Suppressor macrophage treated with lipopolysaccharide for 1 hour (primary cell): ENCODE results near the gene KIF13A.
"Not testable (repeated sequence)": the region's sequence is repeated elsewhere in the genome, so short reads cannot be mapped to it uniquely, and the experiment has no call there.

Experiments
- DNase-seq, 3 donors: peaks; one replicate each; pipeline ENCODE4 v3.0.0-alpha.2; 2020 to 2022

Gene KIF13A

DNA sequence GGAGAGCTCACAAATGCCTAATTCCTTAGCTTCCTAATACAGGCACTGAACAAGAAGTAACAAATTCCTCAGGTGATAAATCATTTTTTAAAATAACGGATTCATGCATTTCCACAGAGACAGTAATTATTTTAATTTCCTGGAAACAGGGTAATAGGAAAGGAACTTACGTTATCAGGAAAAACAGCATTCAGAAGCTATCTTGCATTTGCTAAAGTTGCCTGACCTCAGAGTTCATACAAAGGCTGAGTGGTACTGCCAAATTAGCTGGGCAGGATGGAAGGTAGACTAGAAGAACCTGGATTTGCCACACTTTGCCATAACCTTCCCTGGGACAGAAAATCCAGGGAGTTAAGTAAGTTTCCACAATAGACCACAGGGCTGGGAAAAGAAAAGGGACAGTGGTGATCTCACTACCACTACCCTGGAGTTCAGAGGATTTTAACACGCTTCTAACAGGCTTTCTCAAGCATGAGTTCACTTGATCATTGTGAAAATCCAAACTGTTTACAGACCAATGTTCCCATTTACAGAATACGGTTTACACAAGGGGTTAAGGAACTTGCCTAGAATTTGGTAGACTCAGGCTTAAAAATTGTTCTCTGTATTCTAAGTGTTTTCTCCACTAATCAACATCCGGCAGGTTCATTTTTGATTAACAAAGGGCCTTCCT, 57.0 kb downstream of the KIF13A start:
- peak; percentile 21 to 38 (median 31) for DNase-seq

DNA sequence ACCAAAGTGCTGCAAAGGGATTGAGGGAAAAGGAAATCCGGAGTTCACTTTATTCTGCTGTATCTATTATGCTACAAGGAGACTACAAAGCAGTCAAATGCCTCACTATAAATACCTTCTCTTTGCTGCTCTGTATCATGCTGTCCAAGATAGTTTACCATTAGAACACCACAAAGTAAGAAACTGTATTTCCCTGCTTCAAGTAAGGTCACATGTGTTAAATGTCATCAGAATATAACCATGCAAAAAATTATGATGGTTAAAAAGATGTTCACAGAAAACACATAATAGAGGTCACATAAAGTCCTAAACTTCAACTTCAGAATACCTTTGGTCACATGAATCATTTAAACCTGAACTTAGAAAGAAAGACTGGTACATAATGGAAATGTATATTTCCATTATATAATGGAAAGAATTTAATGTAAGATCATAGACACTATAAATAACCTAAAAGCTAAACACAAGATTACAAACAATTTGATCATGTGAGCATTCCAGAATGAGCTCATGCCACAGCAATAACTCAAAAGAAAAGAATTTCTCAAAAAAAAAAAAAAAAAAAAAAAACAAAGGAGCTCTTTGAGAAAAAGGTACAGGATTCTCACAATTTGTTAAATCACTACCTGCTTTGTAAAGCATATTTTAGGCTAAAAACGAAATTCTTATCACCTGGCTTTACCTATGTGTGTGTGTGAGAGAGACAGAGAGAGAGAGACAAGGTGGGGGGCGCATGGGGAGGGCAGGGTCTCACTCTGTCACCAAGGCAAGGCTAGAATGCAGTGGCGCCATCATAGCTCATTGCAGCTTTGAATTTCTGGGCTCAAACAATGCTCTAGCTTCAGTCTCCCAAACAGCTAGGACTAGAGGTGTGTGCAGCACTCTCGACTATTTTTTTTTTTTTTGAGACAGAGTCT, 58.7 kb downstream of the KIF13A start:
- DNase-seq, result no peak

DNA sequence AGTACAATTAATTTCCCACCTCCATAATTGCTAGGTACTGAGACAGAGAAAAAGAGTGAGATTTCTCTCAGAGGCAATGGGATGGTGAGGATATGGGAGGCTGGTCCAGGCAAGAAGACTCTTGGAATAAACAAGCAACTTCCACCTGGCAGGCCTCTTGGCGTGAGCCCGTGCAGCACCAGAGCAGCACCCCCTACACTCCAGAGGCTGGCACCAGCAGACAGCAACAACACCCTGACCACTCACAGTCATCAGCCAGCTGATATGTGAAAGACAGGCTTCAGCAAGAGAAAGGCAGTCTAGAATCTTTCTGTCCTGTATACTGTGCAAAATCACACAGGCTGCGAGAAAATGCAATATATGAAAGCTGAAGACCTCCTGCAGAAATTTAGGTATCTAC, 59.7 kb downstream of the KIF13A start:
- no peak for DNase-seq

DNA sequence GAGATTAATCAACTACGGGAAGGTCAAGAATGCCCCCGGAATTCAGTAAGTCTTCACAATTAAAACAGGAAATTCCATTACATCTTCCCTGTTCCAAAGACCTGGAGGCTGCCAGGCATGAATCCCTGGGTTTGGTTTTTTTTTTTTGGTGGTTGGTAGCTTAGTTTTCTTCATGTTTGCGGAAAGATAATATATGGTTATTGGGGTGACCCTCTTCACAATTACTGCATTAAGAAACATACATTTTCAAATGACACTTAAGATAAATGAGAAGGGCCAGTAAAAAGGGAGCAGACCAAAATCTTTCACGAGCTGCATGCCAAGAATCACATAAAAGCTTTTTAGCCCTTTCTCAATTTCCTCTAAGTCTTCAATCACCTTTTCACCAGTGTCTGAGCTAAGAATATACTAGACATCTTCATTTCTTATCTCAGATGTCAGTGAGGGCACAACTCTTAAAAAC, 64.0 kb downstream of the KIF13A start:
- DNase-seq, result no peak

DNA sequence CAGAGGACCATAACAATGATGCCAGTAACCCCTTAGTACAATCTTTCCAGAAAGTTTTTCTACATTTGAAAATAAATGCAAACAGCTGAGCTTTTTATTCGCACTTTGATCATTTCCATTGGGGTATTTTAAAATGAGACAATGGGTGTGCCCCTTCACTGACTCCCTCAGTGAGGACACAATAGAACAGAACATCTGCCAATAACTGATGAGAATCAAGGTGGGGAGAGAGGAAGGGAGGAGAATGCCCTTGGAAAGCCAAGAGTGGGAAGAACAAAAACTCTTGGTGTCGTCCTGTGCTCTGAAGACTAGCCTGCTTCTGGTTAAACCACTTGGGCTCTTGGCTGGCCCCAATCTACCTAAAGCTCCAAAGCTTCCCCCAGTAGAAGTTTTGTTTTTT, 66.0 kb downstream of the KIF13A start:
- DNase-seq, result no peak

DNA sequence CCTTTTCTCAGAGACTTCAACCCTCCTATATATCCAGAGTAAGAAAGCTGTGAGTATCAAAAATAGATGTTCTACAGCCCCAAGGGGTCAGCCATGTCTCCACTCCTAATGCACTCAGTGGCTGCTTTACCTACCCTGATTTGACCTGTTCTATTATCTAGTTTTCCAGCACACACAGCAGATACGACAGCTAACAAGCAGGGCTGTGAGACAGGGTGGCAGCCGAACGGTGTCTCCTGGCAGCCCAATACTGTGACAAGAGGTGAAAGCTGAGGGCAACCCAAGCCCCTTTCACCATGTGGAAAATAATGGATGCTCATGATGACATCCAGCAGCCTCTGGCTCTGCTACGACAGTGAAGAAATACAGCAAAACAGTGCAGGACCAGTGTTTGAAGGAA, 67.9 kb downstream of the KIF13A start:
- DNase-seq, result no peak

DNA sequence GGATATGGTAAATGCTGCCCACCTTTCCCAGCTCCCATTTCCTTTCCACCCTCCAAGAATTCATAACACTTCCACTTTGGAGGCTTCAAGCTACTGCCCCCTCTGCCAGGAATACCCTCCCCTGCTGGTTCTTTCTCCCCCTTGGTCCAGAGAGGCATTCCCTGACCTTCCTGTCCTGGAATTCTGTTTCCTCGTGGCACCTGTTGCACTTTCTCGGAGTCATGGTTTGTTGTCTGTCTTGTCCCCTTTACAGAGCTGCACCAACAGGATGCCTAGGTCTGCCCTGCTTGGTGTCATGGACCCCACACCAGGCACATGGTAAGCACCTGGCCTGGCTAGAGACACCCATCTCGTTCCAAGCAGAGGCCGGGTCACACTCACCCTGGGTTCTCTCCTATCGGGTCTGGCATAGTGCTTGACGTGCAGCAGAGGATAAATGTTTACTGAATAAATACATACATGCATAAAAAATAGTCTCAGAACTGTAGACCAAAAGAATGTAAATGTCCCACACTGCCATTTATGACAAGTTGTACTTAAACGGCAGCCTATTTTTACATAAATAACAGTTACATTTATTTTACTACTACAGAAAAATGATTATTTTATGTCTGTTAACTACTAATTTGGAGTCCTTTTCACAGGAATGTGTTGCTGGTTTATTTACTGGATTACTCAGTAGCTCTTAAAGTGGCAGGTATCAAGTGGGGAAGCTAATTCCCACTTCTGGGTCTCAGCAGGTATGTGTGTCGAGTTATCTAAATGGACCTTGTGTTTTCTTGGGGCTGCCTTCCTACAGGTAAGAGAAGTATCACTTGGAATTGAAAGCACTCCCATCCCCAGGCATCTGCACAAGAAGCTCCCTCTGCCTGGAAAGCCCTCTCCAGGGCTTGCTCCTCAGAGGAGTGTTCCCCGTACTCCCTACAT, 69.3 kb downstream of the KIF13A start:
- no peak for DNase-seq

DNA sequence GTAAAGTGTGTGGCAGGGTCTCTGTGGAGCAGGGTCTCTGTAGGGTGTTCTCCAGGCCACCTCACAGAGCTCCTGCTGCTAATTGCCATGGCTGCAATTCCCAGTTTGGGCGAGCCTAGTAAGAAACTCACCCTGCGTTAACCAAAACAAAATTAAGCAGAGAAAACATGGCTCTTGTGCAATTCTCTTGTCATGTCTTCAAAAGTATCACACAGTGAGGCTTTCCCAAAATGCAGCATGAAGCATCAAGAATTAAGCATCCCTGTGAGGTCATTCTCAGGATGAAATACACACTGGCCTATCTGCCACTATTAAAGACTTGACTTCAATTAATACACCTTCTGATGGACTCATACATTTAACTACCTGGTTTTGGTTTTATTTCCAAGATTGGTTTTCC, 72.8 kb downstream of the KIF13A start:
- no peak for DNase-seq

DNA sequence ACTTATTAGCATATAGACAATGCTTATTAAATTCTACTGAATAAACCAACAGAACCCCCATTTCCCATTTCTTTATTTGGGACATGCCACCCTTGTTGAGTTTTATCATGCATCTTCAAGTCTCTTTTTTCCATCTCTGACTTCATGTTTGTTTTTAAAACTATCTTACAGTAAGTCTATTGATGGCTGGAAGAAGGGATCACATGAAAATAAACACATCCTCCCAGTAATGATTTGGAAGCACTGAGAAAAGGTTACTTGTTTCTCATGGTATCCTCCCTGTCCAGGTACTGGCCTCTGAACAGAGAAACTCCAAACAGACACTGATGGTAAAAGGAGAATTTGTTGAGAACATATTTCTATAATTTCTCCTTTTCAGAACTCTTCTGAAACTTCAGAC, 74.9 kb downstream of the KIF13A start:
- DNase-seq, result no peak

DNA sequence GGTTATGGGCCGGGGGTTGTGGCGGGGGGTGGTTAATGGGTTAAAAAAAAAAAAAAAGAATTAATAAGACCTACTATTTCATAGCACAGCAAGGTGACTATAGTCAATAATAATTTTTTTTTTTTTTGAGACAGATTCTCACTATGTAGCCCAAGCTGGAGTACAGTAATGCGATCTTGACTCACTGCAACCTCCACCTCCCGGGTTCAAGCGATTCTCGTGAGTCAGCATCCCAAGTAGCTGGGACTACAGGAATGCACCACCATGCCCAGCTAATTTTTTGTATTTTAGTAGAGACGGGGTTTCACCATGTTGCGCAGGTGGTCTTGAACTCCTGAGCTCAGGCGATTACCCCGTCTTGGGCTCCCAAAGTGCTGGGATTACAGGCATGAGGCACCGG, 75.8 kb downstream of the KIF13A start:
- not testable (repeated sequence) for DNase-seq

DNA sequence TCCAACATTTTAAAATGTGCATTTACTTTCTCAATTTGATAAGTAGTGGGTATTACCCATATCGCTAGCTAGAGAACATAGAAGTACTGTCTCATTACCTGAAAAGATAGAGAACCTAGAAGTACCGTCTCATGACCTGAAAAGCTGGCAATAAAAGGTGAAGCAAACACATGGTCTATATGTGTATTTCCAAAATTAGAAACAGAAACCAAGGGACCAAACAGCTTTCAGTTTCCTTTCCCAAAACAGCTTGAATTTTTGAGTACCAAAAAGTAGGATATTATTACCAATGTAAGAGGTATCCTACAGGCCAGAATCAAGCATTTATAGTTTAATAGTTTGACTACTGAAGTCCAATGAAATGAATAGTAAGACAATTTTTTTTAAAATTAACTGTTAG, 77.2 kb downstream of the KIF13A start:
- DNase-seq, result peak; percentile 28 to 69 (median 45)

DNA sequence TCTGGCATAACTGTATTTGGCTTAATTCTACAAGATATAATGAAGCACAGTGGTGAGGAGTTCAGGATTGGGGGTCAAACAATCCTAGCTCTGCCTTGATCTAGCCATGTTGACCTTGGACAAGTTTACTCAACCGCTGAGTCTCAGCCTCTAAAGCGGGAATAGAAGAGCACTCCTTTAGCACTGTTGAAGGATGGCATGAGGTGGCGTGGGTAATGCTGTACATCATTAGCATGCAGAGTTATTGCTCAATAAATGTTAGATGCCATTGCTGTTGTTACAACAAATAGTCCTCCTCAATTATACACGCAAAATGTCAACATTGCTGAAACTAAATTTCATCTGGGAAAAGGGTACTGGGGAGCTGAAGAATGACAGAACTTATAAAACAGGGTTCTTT, 78.6 kb downstream of the KIF13A start:
- peak; percentile 30 to 60 (median 38) for DNase-seq

DNA sequence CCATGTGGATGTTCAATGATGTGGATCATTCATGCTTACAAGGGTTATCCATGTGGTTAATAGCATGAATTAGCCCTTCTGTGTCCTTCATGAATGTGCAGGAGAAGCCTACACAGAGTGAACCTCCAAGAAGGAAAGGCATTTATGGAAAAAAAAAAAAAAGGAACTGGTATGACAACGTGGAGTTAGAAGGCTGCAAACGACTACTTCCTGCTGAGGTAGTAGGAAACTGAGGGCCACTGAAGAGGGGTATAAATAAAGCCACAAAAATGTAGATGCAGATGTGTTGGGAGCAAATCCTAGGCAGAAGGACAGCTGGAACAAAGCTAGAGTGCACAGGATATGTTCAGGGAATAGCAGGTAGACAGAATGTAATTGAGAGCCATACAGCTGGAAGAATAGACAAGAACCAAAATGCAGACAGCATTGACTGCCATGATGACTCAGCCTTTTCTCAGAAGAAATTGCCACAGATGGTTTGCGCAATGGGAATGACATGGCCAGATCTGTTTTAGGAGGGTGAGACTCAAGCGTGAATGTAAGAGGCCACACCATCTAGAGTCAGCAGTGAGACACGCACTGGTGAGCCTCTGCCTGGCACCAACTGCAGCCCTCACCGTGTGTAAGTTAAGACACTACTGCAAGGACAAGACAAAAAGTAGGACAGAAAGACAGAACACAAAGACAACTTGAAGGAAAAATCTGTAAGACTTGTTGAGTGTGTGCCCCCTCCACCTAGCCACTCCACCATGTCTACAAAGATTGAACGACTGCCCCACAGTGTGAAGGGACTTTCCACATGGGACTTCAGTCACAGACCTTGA, 79.8 kb downstream of the KIF13A start:
- DNase-seq, result peak; percentile 93 to 98 (median 98)

DNA sequence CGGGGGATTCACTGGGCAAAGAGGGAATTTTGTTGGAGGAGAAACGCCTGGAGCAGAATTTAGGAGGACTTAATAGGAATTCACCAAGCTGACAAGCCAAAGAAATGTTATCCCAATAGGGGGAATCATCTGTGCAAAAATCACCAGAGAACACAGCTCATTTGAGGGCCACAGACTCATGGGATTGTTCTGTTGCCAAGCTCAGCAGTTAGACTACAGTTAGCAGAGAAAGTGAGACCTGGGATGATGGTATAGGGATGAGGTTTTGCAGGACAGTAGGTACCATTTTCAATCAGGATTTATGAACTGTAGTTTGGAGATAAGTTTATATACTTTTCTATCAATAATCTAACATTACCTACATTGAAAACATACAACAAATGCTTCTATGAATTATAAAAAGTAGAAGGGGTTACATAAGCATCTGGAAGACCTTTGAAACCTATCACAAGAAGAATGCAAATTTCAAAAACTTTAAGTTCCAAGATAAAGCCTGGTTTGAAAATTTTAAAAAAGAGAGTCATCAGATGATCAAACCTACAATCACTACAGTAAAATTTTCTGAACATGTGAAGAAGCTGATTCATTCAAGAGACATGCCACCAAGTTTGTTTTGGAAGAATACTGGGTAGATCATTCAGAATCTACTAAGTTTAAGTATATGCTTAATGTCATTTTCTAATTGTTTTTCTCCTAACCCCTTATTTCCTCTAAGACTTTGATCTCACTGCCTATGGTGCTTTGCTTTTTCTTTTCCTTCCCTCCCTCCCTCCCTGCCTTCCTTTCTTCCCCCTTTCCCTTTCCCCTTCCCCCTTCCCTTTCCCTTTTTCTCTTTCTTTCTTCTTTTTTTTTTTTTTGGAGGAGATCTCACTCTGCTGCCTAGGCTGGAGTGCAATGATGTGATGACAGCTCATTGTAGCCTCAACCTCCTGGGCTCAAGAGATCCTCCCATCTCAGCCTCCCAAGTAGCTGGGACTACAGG, 81.5 kb downstream of the KIF13A start:
- DNase-seq, result peak in 1 of 3 donors; percentile 49

DNA sequence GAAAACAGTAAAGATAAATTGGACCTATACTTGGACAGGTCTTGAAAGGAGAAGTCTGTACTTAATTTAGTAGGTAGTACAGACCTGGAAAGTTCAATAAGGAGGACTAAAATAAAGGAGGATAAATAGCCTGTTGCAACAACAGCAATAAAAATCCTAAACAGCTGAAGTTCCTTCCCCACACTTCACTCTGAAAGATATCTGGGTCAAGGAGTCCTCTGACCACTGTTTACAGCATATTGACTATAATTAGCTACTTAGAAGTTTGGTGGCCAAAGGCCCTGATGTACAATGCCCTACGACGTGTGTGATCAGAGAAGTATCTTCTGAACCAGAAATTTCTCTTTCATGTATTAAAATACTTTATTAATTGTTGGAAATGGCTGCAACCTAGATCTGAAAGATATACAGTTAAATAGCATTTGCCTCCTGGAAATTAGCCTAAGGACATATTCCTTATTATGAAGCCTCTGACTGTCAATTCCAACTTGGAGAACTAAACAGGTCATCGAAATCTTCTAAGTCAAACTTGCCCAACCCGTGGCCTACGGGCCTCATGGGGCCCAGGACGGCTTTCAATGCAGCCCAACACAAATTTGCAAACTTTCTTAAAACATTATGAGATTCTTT, 82.8 kb downstream of the KIF13A start:
- no peak for DNase-seq

DNA sequence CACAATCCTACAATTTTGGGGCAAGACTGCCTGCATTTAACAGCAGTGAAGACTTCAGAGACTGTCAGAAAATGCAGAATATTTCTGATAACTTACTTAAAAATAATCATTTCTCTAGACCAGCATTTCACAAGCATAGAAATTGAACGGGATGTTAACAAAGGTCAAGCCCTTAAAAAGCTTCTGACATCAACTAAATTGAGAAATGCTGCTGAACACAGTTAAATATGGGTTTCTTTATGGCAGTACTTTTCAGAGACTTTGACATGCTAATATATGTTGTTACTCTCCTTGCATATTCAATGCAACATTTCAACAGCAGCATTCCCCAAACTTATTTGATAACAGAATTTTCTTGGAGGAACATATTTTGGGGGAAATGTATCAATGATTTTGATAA, 84.5 kb downstream of the KIF13A start:
- DNase-seq, result peak; percentile 25 to 56 (median 50)

DNA sequence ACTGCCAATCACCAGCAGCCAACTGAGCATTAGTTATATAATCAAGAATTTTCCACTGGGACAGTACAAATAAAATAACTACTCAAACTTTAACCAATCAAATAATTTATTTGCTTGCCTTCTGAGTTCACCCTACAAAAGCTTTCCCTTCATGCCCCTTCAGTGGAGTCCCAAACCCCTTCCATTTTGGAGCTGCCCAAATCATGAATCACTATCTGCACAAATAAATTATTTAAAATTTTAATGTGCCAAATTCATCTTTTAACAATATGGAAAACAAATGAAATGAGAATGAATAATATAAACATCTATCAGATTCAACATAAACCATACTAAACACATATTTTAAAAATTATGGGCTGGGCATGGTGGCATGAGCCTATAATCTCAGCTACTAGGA, 85.9 kb downstream of the KIF13A start:
- DNase-seq, result no peak

DNA sequence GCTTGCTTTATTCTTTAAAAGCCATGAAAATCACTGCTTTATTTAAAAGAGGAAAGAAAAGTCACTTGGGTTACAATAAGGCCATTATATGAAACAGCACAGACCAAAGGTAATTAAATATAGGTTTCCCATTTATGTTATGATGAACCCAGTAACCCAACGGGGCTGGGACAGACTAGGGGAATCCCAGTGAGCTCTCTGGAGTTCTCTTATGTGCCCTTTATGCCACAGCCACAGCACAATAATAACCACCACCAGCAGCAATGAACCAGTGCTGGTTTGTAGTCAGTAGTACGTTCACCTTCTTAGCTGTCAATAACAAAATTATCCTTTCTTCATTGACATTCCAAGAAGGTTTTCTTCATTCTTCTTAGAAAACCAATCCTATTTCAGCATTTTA, 87.4 kb downstream of the KIF13A start:
- peak; percentile 26 to 49 (median 37) for DNase-seq

DNA sequence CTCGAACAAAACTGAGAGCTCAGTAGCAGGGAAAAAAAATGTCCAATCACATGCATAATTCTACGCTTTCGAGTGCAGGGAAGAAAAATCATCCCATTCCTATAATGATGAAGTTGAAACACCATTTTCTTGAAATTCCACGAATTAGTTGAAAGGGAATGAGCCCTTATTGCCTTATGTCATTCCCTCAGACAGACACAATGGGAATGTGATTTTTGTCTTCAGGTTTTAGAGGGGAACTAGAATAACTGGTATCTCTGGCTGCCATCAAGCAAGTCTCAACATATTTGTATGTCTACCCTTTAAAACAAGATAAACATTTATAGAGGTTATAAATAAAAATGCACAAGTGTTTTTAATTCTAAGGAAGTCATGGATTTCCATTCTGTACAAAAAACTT, 87.9 kb downstream of the KIF13A start:
- DNase-seq, result no peak

DNA sequence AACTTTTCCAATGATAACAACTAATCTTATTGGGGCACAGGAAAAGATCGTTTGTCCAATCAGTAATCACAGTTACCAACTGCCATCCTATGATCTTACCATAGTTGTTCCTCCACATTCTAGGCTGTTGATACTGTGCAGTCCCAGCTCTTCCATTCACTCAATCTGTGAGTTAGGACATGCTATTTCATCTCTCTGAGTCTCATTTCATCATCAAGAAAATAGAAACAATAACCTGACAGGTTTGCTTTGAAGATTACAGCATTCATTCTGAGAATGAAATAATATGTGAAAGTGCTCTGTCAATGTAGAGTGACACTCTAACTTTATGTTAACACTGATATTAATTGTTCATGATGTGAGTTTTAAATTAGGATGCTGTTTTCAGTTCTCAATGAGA, 89.8 kb downstream of the KIF13A start:
- DNase-seq, result no peak
